Nephron (organoid): Measurements from ENCODE around the gene UXS1.

Experiments
- H3K27ac Mint-ChIP-seq, 3 experiments: 2 replicates each; pipeline ENCODE4 v1.8.0; 2020; ENCODE audit warnings: mixed read lengths in 3 of 3, mild to moderate bottlenecking in 2 of 3, moderate library complexity in 1 of 3
- H3K27me3 Mint-ChIP-seq: 2 replicates; pipeline ENCODE4 v1.8.0; 2021; ENCODE audit warnings: low read depth, mild to moderate bottlenecking, moderate library complexity, mixed read lengths
- H3K36me3 Mint-ChIP-seq: 2 replicates; pipeline ENCODE4 v1.8.0; 2020; ENCODE audit warnings: low read depth, mixed read lengths
- H3K4me1 Mint-ChIP-seq: 2 replicates; pipeline ENCODE4 v1.8.0; 2020; ENCODE audit warnings: mixed read lengths
- H3K4me3 Mint-ChIP-seq, 3 experiments: 2 replicates each; pipeline ENCODE4 v1.8.0; 2020; ENCODE audit warnings: mild to moderate bottlenecking in 3 of 3, mixed read lengths in 3 of 3, moderate library complexity in 2 of 3
- H3K9me3 Mint-ChIP-seq: 2 replicates; pipeline ENCODE4 v1.8.0; 2020; ENCODE audit warnings: mixed read lengths
- CTCF ChIP-seq, 3 experiments: fragments of 200-600 bp; sonication (generic); IDR thresholded peaks; one replicate each; pipeline ENCODE4 v1.5.0; 2021; ENCODE audit warnings: antibody characterized with exemption in 3 of 3; ENCODE audit not compliant: unreplicated experiment in 3 of 3

UXS1 gene

GRCh38 chr2:106174056-106174455 is 20.0 kb downstream of the UXS1 start:
- no peaks in the 10 kb centered on the region for H3K9me3 Mint-ChIP-seq
- TF ChIP-seq CTCF (IDR thresholded peaks at IDR 0.05; ENCODE audit: unreplicated experiment in 3 of 3), result no peak

GRCh38 chr2:106172649-106173048 is 21.5 kb downstream of the UXS1 start:
- H3K27me3 Mint-ChIP-seq, result no peaks in the 10 kb centered on the region
- no peak overlapping the region for H3K27ac Mint-ChIP-seq
- TF ChIP-seq CTCF (IDR thresholded peaks at IDR 0.05; ENCODE audit: unreplicated experiment in 3 of 3), result no peak
- no peak overlapping the region for H3K4me3 Mint-ChIP-seq
- peaks cover 20% of the 10 kb centered on the region for H3K4me1 Mint-ChIP-seq
- no peaks in the 10 kb centered on the region for H3K9me3 Mint-ChIP-seq
- no peaks in the 10 kb centered on the region for H3K36me3 Mint-ChIP-seq

More at GRCh38 chr2:106174056-106174455, 20.0 kb downstream of the UXS1 start:
- Mint-ChIP-seq H3K36me3 (peaks cover 5% of the 10 kb centered on the region), H3K27me3 (no peaks in the 10 kb centered on the region), H3K4me1 (peaks cover 20% of the 10 kb centered on the region), H3K27ac (peak overlapping the region in 1 of 3 experiments; percentile 17), H3K4me3 (no peak overlapping the region)

GRCh38 chr2:106168657-106169056 is 25.4 kb downstream of the UXS1 start:
- Mint-ChIP-seq H3K36me3 (peaks cover 7% of the 10 kb centered on the region), H3K4me3 (no peak overlapping the region), H3K9me3 (no peaks in the 10 kb centered on the region), H3K27ac (no peak overlapping the region), H3K27me3 (no peaks in the 10 kb centered on the region), H3K4me1 (peaks cover 29% of the 10 kb centered on the region)
- no peak for TF ChIP-seq CTCF (IDR thresholded peaks at IDR 0.05; ENCODE audit: unreplicated experiment in 3 of 3)

GRCh38 chr2:106167067-106167466 is 27.0 kb downstream of the UXS1 start:
- H3K27ac Mint-ChIP-seq, result peak overlapping the region in 1 of 3 experiments; percentile 60
- H3K9me3 Mint-ChIP-seq, result no peaks in the 10 kb centered on the region
- TF ChIP-seq CTCF (IDR thresholded peaks at IDR 0.05; ENCODE audit: unreplicated experiment in 3 of 3), result no peak
- no peaks in the 10 kb centered on the region for H3K27me3 Mint-ChIP-seq
- no peak overlapping the region for H3K4me3 Mint-ChIP-seq
- peaks cover 29% of the 10 kb centered on the region for H3K4me1 Mint-ChIP-seq
- peaks cover 14% of the 10 kb centered on the region for H3K36me3 Mint-ChIP-seq

- Mint-ChIP-seq H3K36me3 (peaks cover 17% of the 10 kb centered on the region), H3K27ac (peak overlapping the region in 2 of 3 experiments; percentile 59 to 79), H3K4me1 (peaks cover 37% of the 10 kb centered on the region), H3K9me3 (no peaks in the 10 kb centered on the region), H3K4me3 (no peak overlapping the region), H3K27me3 (no peaks in the 10 kb centered on the region)
- no peak for TF ChIP-seq CTCF (IDR thresholded peaks at IDR 0.05; ENCODE audit: unreplicated experiment in 3 of 3)
These were observed 28.5 kb downstream of the UXS1 start for GRCh38 chr2:106165561-106165960.

- H3K36me3 Mint-ChIP-seq, result peaks cover 22% of the 10 kb centered on the region
- H3K9me3 Mint-ChIP-seq, result no peaks in the 10 kb centered on the region
- H3K4me1 Mint-ChIP-seq, result peaks cover 42% of the 10 kb centered on the region
- no peak overlapping the region for H3K4me3 Mint-ChIP-seq
- H3K27me3 Mint-ChIP-seq, result no peaks in the 10 kb centered on the region
- H3K27ac Mint-ChIP-seq, result peak overlapping the region; percentile 23 to 79 (median 59)
- TF ChIP-seq CTCF (IDR thresholded peaks at IDR 0.05; ENCODE audit: unreplicated experiment in 3 of 3), result no peak
These were observed 29.1 kb downstream of the UXS1 start for GRCh38 chr2:106165029-106165428.
